HG02588 (cell line): ENCODE results near the gene NLRP13.
"Not testable (repeated sequence)": the region's sequence is repeated elsewhere in the genome, so short reads cannot be mapped to it uniquely, and the experiment has no call there.

ENCODE experiments used
- ATAC-seq: cut with Tn5 transposase; IDR thresholded peaks from one replicate; pipeline ENCODE4 v1.9.1; 2021; ENCODE audit warnings: mild to moderate bottlenecking, moderate library complexity; ENCODE audit not compliant: unreplicated experiment

NLRP13 gene

DNA sequence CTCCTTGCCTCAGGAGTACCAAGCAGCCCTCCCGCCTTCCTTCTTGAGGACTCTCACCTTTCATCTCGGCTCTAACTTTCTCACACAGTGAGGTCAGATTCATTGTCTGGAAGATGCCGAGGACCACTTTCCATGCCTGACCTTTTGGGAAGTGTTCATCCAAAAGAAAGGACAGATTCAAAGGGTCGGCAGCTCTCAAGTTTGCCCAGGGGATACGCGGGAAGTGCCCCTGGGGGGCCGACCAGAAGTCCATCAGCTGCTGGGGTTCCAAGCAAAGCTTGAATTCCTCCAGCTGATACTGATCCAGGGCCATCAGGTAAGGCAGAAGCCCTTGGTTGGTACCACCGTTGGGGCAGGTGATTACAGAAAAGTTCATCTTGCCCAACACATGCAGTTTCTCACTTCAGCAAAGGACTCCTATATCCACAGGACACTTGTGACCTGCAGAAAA, at the start of gene NLRP13:
NLRP13 (minus strand) TSS at position 401 of the 451 bp plus-strand sequence; CDS start at position 376, 25 bp downstream.
- no peak for ATAC-seq

DNA sequence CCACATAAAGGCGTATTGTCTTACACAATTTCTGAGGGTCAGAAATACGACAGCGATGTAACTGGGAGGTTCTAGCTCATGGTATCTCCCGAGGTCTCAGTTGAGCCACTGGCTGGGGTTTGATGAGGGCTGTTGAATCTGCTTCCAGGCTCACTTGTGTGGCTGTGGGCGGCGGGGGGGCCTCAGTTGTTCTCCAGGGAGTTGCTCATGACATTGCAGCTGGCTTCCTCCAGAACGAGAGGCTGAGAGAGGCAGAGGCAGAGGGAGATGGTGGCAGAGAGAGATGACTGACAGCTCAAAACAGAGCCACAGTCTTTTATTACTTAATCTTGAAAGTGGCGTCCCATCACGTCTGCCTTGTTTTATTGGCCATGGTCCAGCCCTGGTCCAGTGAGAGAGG, 48.3 kb upstream of the NLRP13 start:
- no peak for ATAC-seq

GRCh38 chr19:55973982-55974381, 41.8 kb upstream of the NLRP13 start:
- ATAC-seq, result no peak

DNA sequence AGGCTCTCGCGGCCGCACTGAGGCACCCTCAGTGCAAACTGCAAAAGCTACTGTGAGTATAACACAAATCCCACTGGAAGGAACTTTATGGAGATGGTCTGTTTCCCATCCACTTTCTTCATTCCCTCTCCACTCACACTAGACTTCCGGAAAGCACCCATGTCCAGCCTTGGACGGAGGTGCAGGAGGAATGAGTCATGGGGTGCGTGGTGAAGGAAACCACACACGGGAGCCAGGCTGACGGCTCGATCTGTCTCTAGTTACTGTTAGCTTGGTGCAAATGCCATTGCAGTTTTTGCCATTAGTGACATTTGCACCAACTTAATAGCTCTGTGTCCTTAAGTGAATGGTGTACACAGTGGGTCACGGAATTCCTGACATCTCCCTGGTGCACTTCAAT, 30.1 kb upstream of the NLRP13 start:
- no peak for ATAC-seq

- no peak for ATAC-seq
Measured at GRCh38 chr19:55959996-55960675, 28.0 kb upstream of the NLRP13 start.

GRCh38 chr19:55958356-55958755, 26.2 kb upstream of the NLRP13 start:
- ATAC-seq, result no peak

GRCh38 chr19:55956431-55956830, 24.3 kb upstream of the NLRP13 start:
- no peak for ATAC-seq

DNA sequence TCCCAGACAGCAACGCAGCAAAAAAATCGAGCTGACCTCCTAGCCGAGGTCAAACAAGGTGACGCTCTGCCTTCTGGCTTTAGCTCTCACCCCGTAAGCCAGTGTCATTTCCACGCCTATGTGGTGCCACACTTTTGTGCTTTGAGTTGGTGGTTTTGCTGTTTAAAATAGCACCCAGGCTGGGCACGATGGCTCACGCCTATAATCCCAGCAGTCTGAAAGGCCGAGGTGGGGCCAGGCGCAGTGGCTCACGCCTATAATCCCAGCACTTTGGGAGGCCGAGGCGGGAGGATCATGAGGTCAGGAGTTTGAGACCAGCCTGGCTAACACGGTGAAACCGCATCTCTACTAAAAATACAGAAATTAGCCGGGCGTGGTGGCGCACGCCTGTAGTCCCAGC, 18.4 kb upstream of the NLRP13 start:
- not testable (repeated sequence) for ATAC-seq

DNA sequence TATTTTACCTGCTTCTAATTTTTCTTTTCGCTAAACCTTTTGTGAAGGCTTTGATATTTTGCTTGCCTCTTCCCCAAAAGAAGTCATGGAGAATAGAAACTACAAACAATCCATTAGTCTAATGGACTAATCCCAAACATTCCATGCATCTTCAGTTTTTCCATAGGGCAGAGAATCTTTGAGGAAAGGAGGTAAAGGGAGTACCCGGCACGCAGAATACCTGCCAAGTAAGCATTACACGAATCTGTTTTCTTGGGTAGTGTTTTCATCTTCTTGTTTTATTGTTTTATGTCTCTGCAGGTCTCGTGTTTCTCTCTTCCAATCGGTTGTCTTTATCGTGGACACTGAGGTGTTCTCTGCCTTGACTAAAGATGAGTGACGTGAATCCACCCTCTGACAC, 15.4 kb upstream of the NLRP13 start, which contains the start of gene NLRP8:
NLRP8 (plus strand) TSS at position 301 of the 400 bp plus-strand sequence.
- ATAC-seq, result no peak

DNA sequence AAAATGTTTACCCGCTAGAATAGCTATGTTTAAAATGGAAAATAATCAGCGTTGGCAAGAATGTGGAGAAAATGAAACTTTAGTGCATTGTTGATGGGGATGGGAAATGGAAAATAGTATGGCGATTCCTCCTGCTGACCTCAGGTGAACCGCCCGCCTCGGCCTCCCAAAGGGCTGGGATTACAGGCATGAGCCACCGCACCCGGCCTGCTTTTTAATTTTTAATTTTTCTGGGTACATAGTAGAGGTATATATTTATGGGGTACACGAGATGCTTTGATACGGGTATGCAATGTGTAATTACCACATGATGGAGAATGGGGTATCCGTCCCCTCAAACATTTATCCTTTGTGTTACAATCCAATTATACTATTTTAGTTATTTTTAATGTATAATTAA, 8.2 kb upstream of the NLRP13 start:
- no peak for ATAC-seq

- ATAC-seq, result no peak
Measured at GRCh38 chr19:55939206-55939605, 7.1 kb upstream of the NLRP13 start.

DNA sequence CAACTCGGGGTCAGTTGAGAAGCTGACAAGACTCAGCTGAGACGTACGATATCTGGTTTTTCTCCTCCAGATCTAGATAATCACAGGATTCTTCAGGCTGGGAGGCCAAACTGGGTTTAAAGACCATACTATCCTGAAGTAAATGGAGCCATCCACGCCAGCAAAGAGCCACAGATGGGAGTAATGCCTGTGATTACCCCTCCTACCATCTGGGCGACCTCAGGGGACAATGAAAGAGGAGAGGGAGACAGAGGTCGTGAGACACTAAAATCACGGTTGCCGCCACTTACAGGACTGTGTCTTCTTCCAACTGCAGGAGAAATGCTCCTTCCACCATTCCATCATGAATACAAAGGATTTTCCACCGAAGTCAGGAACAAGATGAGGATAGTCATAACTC, 3.1 kb upstream of the NLRP13 start:
- no peak for ATAC-seq

DNA sequence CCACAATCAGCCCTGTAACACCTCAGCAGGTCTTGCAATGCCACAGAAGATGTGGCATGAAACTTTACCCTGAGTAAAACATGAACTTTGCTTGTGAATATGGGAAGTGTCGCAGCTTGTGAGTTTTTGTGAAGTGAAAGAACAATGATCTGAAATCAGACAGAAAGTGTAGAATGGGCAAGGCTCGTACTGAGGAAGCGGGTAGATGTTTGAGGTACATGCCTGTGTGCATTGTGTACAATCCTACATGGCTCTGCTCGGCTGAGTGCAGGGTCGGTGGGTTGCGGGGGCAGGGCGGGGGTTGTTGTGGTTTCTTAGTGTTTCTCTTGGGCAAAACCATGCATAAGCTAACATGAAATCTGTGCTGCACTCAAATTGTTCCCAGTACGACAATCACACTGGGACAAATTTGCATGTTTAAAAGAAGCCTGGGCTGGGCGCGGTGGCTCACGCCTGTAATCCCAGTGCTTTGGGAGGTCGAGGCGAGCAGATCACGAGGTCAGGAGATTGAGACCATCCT, 1.1 kb downstream of the NLRP13 start:
- no peak for ATAC-seq

DNA sequence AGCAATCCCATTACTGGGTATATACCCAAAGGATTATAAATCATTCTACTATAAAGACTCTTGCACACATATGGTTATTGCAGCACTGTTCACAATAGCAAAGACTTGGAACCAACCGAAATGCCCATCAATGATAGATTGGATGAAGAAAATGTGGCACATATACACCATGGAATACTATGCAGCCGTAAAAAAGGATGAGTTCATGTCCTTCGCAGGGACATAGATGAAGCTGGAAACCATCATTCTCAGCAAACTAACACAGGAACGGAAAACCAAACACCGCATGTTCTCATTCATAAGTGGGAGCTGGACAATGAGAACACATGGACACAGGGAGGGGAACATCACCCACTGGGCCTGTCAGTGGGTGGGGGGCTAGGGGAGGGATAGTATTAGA, 2.9 kb downstream of the NLRP13 start:
- ATAC-seq, result not testable (repeated sequence)

- ATAC-seq, result no peak
Measured at GRCh38 chr19:55927991-55928390, 4.1 kb downstream of the NLRP13 start.

GRCh38 chr19:55923556-55923955, 8.6 kb downstream of the NLRP13 start:
- no peak for ATAC-seq

DNA sequence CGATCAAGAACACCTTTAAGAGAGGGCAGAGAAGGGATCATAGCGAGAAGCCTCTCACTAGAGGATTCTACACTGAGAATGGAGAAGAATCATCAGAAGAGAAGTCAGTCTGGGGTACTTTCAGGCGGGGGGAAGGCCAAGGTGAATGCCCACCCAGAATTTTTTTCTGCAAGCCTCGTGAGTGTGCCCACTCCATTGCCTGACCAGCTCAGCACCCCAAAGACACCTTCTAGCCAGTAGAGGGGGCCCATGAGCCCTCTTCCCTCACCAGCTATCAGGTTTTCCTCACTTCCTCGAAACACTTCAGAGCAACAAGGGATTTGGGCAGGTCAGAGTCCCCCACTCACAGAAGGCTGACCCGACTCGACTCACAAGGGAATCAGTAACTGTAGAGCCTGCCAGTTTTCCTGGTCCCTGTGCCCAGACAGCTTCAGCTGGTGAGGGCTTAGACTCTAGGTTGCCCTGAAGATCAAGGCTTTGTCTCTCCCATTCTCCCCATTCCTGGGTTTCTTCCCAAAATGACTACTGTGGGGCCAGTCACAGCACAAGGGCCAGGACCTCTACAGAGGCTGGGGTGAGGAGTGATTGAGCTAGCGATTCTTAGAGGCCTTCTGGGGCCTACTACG, 18.4 kb downstream of the NLRP13 start:
- ATAC-seq, result no peak

- ATAC-seq, result no peak
Measured at GRCh38 chr19:55912916-55913315, 19.2 kb downstream of the NLRP13 start.

DNA sequence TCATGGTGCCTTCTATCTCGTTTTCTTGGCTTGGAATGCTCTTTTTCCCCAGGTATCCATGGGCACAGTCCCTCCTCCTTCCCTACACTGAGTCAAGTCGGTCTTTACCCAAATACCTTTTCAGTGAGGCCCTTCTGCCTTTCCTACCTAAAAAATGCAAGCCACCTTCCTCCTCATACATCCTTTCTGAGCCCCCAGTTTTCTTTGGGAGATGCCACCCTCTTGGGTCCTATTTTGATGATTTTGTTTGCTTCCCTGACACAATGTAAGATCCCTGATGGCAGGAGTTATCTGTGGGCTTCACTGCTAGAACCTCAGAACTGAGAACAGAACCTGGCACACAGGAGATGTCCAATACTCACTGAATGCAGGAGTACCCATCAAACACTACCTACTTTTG, 22.3 kb downstream of the NLRP13 start:
- no peak for ATAC-seq

DNA sequence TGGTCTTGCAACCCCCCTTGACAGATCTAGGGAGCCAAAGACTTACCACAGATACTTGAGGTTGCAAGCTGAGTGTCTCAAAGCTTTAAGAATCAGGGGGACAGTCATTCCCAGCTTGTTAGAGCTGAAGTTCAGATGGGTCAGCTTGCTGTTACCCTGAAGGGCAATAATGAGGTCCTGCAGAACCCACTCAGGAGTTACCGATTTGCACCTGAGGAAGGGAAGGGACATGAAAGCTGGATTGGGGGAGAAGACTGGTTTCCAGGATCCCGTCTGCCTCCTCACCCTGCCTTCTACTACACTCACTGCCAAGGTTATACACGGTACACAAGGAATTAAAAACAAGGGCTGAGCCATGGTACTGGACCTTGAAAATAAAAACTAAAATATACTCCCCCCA, 24.4 kb downstream of the NLRP13 start:
- no peak for ATAC-seq

GRCh38 chr19:55907286-55907685, 24.9 kb downstream of the NLRP13 start:
- ATAC-seq, result no peak

GRCh38 chr19:55902080-55902751, 29.9 kb downstream of the NLRP13 start:
- no peak for ATAC-seq
